Natural killer cell (primary cell): ENCODE data around the gene RERE. TPM values are rescaled to one million over a fixed set of nuclear protein-coding genes. Genes with fewer than 3 reads are reported as not detected.

Source experiments
- ATAC-seq, 3 donors: fragments of 150-1000 bp in 2 of 3; fragments of 200-7000 bp in 1 of 3; cut with Tn5 transposase; 1 replicate in 1 of 3; 2 replicates in 2 of 3; pipeline ENCODE4 v1.10.0; 2021; ENCODE audit warnings: mild to moderate bottlenecking in 2 of 3, moderate library complexity in 2 of 3
- DNase-seq, 2 donors: peaks; one replicate each; pipeline versions ENCODE4 v3.0.0 to v3.0.0-alpha.2; 2013 to 2021; ENCODE audit warnings: mixed read lengths in 1 of 2
- H3K27ac ChIP-seq: one replicate; pipeline ENCODE4 v1.5.1; 2013; ENCODE audit warnings: mild to moderate bottlenecking, low read length
- H3K27me3 ChIP-seq: one replicate; pipeline ENCODE4 v1.6.1; 2013; ENCODE audit warnings: low read length; ENCODE audit not compliant: control insufficient read depth, insufficient read depth
- H3K36me3 ChIP-seq: one replicate; pipeline ENCODE4 v1.6.1; 2013; ENCODE audit warnings: low read length; ENCODE audit not compliant: control insufficient read depth, insufficient read depth
- H3K4me1 ChIP-seq: one replicate; pipeline ENCODE4 v1.6.1; 2013; ENCODE audit warnings: low read length; ENCODE audit not compliant: control insufficient read depth, insufficient read depth
- H3K4me3 ChIP-seq: one replicate; pipeline ENCODE4 v1.5.1; 2013; ENCODE audit warnings: low read length
- H3K9me3 ChIP-seq: one replicate; pipeline ENCODE4 v1.6.1; 2013; ENCODE audit warnings: low read length; ENCODE audit not compliant: control insufficient read depth, insufficient read depth
- H3K27ac Mint-ChIP-seq, 2 donors: one replicate each; pipeline ENCODE4 v1.8.0; 2022; ENCODE audit warnings: mild to moderate bottlenecking in 2 of 2, mixed read lengths in 2 of 2, moderate library complexity in 1 of 2
- H3K27me3 Mint-ChIP-seq, 2 donors: one replicate each; pipeline ENCODE4 v1.8.0; 2022; ENCODE audit warnings: low read depth in 2 of 2, mixed read lengths in 2 of 2
- H3K36me3 Mint-ChIP-seq: one replicate; pipeline ENCODE4 v1.8.0; 2022; ENCODE audit warnings: mixed read lengths
- H3K4me1 Mint-ChIP-seq, 2 donors: one replicate each; pipeline ENCODE4 v1.8.0; 2022; ENCODE audit warnings: mixed read lengths in 2 of 2
- H3K4me3 Mint-ChIP-seq: one replicate; pipeline ENCODE4 v1.8.0; 2022; ENCODE audit warnings: mild to moderate bottlenecking, moderate library complexity, mixed read lengths
- H3K9me3 Mint-ChIP-seq, 2 donors: one replicate each; pipeline ENCODE4 v1.8.0; 2022; ENCODE audit warnings: mixed read lengths in 2 of 2
- CTCF ChIP-seq: fragments of 200-600 bp; IDR thresholded peaks from one replicate; pipeline ENCODE4 v1.8.0; 2022; ENCODE audit warnings: antibody characterized with exemption
- WGBS: methylation state at CpG from one replicate; pipeline ENCODE4 v1.1.7; 2013; ENCODE audit warnings: missing lambda C conversion rate; ENCODE audit not compliant: insufficient coverage; 5-methylcytosine and 5-hydroxymethylcytosine counted together
- intact Hi-C: fragments of 100-400 bp; cut with micrococcal nuclease; formaldehyde crosslinking; loops from one replicate; pipeline ENCODE4 v1.14.2; 2022
- total RNA-seq, 4 donors: library from RNA; stranded (reverse); fragments of 120-200 nt in 1 of 4; gene quantifications; one replicate each; pipeline versions ENCODE4 v1.2.3 to v1.2.4, GENCODE V29; 2013 to 2022

Gene RERE
- total RNA-seq, 3 donors from 2014 or later (not counting 1 experiment from before 2014, with no cell fraction given) = 67.7 to 76.0 (median 73.0) TPM

GRCh38 chr1:8376358-8376840, 441.0 kb downstream of the RERE start:
- intact Hi-C loops = loop anchor here (5.0 kb wide), 1 partner anchor 46 kb away; no protein-coding TSS in a partner anchor
- Mint-ChIP-seq H3K4me3 (no peak overlapping the region), H3K9me3 (no peaks in the 10 kb centered on the region), H3K4me1 (peaks cover 28 to 41% of the 10 kb centered on the region in 2 donors), H3K27ac (no peak overlapping the region), H3K36me3 (no peaks in the 10 kb centered on the region), H3K27me3 (no peaks in the 10 kb centered on the region)
- Histone ChIP-seq H3K4me3 (no peak overlapping the region), H3K27me3 (no peaks in the 10 kb centered on the region), H3K4me1 (peaks cover 18% of the 10 kb centered on the region), H3K9me3 (no peaks in the 10 kb centered on the region), H3K36me3 (peaks cover 3% of the 10 kb centered on the region), H3K27ac (no peak overlapping the region)
- no peak for TF ChIP-seq CTCF
- no peak for ATAC-seq
- DNase-seq = no peak
- WGBS = 66% methylated on average over 4 of the region's 4 CpGs

GRCh38 chr1:8374812-8375211, 442.6 kb downstream of the RERE start:
- TF ChIP-seq CTCF = no peak
- Mint-ChIP-seq H3K4me1 (peaks cover 21 to 47% of the 10 kb centered on the region in 2 donors), H3K4me3 (no peak overlapping the region), H3K9me3 (no peaks in the 10 kb centered on the region), H3K27me3 (no peaks in the 10 kb centered on the region), H3K36me3 (no peaks in the 10 kb centered on the region), H3K27ac (peak overlapping the region in 1 of 2 donors; percentile 23)
- peak in 1 of 2 donors; percentile 58 for DNase-seq
- Histone ChIP-seq H3K36me3 (peaks cover 3% of the 10 kb centered on the region), H3K27me3 (no peaks in the 10 kb centered on the region), H3K9me3 (no peaks in the 10 kb centered on the region), H3K4me3 (no peak overlapping the region), H3K4me1 (peaks cover 12% of the 10 kb centered on the region), H3K27ac (no peak overlapping the region)
- ATAC-seq = peak in 1 of 3 donors; percentile 20
- intact Hi-C loops = loop anchor here (5.0 kb wide), 1 partner anchor 47 kb away; no protein-coding TSS in a partner anchor
- 82% methylated on average over 2 of the region's 2 CpGs for WGBS

GRCh38 chr1:8374356-8374755, 443.1 kb downstream of the RERE start:
- 91% methylated on average over 5 of the region's 5 CpGs for WGBS
- Histone ChIP-seq H3K36me3 (peaks cover 3% of the 10 kb centered on the region), H3K27me3 (no peaks in the 10 kb centered on the region), H3K27ac (no peak overlapping the region), H3K4me1 (peaks cover 8% of the 10 kb centered on the region), H3K4me3 (no peak overlapping the region), H3K9me3 (no peaks in the 10 kb centered on the region)
- Mint-ChIP-seq H3K27ac (peak overlapping the region in 1 of 2 donors; percentile 23), H3K4me3 (no peak overlapping the region), H3K27me3 (no peaks in the 10 kb centered on the region), H3K9me3 (no peaks in the 10 kb centered on the region), H3K4me1 (peaks cover 19 to 48% of the 10 kb centered on the region in 2 donors), H3K36me3 (no peaks in the 10 kb centered on the region)
- intact Hi-C loops = no loop called here
- ATAC-seq = no peak
- no peak for DNase-seq
- no peak for TF ChIP-seq CTCF
